GM21390 (cell line): ENCODE measurements around the gene COMMD8.
"Not testable (repeated sequence)": the region's sequence is repeated elsewhere in the genome, so short reads cannot be mapped to it uniquely, and the experiment has no call there.

Experiments used
- ATAC-seq: cut with Tn5 transposase; IDR thresholded peaks from one replicate; pipeline ENCODE4 v1.9.1; 2021; ENCODE audit not compliant: unreplicated experiment

The COMMD8 gene

DNA sequence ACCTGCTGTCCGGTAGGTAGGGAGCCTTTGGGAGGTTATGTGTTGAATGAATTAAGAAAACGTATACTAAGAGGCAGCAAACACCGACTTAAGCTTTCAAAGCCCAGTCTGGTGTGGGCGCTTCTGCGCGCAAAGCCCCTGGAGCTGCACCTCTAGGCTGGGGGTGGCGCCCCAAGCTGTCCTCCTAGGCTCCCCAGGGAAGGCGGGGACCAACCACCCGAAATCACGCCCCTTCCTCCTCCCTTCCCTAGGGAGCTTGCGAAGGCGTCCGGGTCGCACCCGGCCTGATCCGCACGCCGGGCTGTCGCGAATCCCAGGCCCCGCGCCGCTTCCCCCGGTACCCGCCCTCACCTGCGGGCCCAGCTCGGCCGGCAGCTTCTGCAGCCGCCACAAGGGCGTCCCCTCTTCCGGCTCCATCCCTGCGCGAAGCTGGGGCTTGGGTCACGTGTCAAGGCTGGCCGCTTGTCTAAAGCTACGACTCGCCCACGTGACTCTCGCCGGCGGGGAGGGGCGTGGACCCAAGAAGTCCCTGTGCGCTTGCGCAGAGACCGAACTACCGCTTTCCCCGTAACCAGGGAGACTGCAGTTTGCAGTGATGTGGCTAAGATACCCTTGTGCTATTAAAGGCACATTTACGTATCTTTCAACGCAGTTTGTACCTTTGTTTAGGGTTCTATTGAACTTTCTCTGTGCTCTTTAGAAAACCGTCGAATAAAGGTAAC is at the start of gene COMMD8:
TSS of gene COMMD8 (minus strand) at position 468 of the 722 bp plus-strand sequence. CDS start at position 417, 51 bp downstream.
- ATAC-seq, result peak; percentile 88

DNA sequence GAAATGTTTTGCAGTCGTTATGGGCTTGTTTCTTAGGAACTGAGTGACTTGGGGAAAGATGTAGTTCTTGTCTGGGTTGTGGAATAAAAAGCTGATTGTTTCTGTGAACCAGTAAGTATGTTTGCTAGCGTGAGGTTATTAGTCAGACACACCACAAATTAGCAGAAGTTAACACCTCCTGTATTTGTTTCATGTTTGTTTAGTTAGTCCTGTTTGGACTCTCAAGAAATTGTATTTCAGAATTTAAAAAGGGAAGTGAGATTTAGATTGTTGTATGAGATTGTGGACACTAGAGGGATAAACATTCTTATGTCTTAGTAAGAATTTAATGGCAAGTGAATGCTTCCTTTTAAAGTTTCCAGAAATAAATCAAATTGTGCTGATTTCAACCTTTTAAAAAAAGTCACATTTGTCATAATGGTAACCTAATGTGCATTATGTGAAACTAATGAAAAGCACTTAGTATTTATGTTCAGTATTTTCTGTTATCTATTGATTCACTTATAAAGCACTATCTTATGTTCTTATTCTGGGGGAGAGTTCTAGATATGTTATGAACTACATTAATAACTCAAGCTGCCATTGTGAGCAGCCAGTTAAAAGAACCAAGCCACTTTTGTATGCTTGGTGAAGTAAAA is 47.1 kb upstream of the COMMD8 start:
- ATAC-seq, result peak; percentile 96

DNA sequence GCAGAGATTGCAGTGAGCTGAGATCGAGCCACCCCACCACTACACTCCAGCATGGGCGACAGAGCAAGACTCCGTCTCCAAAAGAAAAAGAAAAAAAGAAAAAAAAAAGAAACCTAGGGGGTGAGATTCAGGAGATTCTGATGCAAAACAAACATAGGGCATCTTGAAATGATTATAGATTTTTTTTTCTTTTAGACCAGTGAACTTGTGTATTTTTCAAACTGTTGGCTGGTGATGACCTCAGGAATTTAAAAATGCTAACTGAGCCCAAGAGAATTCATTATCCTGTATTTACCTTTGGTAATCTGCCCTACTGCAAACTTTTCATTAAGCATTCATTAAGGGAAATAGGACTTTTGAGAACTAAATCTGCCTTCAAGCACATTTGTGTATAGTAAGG is 42.2 kb upstream of the COMMD8 start:
- no peak for ATAC-seq

DNA sequence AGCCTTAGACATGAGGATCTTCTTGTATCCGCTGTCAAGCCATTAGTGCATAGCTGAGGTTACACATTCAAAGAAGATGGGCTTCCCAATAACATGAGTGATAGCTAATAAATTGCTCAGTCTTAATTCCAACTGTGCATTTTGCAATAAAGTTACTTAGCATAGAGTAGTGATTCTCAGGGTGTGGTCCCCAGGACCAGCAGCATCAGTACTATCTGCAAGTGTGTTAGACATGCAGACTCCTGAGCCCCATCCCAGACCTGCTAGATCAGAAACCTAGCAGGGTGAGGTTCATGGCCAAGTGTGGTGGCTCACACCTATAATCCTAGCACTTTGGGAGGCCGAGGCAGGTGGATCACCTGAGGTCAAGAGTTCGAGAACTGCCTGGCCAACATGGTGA is 41.6 kb upstream of the COMMD8 start:
- ATAC-seq, result no peak

DNA sequence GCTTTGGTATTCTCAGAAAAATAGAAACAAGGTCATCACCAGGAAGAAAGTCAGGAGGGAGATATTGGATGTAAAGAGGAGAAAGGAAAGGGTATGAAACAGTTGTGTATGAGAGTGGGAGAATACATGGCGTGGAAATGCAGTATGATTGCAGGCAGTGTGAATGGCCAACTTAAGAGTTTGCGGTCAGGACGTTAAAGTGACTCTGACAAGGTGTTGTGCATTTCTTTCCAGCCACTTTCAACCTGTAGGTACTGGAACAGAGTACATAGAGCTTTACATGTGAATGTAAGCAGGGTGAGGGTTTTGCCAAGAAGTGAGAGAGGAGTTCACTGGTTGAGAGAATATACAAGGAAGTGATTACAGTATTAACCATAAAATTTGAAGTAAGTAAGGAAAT is 37.3 kb upstream of the COMMD8 start:
- ATAC-seq, result no peak

DNA sequence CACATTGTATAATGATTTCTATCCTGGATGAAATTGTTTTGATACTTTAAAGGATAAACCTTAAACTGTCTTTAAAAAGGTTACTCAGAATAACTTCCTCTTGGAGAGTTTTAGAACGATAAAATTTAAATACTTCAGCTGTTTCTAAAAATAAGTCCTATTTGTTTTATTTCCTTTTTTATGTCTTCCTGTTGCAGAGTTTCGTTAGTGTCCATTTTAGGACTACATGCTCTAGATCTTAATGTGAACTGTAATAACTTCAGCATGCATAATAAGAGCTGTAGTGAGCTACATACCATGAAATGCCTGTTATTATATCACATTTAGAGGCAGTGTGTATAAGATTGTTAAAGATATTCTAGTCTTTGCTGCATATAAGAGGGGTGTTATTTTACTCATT is 36.2 kb upstream of the COMMD8 start:
- peak; percentile 36 for ATAC-seq

DNA sequence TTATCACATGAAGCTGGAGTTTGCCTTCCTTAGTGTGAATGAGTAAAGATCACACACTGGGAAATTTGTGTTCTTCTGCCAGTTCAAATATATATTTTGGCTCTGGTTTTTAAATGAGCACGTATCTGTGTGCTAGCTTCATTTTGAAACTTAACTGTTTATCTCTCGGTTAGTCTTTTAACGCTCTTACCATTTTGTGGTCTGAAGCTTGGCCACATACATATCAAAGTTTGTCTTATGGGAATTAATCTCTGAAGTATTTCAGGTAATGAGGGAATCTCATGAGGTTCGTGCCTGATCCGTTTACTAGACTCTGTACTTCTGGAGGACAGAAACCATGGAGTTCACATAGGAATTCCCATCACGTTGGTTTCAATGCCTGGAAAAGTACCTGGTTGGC is 35.4 kb upstream of the COMMD8 start:
- ATAC-seq, result no peak

DNA sequence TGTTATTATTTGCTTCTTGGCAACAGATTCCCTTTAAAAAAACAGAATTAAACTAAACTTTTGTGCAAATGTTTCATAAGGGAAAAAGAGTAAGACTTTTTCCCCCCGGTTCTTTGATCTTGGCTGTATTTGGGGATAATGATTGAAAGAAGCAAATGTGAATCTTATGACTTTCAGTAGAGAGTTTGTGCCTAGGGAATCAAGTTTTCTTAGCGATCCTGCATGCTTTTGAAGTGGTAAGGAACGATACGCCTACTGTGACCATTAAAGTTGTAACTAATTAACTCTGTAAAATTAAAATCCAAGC is 30.6 kb upstream of the COMMD8 start:
- ATAC-seq, result no peak

DNA sequence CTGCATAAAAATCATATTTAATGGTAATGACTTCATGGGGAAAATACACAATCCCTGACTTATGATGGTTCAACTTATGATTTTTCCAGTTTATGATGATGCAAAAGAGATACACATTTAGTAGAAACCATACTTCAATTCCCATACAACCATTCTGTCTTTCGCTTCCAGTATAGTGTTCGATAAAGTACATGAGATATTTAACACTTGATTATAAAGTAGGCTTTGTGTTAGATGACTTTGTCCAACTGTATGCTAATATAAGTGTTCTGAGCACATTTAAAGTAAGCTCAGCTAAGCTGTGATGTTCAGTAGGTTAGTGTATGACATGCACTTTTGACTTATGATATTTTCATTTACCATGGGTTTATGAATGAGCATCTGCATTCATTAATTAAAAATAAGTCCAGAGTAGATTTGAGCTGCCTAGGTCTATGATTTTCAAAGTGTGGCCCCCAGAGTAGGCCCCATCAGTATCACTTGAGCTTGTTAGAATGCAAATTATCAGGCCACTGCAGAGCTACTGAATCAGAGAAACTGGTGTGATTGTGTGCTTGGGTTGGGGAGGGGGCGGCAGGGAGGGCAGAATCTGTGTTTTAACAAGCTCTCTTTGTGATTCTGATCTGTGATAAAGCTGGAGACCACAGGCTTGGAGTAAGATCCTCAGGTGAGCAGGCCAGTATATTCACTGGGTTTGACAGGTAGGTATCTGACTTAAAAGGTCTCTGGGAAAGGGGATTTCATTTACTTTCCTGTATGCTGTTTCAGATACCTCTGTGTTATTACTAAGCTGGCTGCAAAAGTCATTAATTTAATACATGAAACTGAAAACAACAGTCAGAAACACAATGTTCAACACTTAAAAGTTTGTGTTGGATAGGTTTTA is 30.0 kb upstream of the COMMD8 start:
- ATAC-seq, result peak; percentile 50

DNA sequence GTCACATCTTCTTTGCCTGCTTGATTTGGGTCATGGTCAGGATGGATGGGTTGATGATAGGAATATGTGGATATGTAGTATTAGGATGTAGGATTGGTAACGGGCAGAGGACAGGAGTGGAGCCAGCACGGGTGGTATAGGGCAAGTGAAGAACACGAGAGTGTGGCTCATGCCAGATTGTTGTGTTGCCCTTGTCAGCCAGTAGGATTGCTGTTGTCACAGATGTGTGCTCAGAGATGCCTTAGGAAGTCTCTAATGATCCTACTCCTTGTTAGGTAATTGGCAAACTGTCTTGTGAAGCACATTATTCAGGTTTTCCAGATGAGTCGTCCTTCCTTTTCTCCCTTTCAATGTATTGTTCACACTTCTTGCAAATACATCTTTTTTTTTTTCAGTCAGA is 27.0 kb upstream of the COMMD8 start:
- peak; percentile 67 for ATAC-seq

DNA sequence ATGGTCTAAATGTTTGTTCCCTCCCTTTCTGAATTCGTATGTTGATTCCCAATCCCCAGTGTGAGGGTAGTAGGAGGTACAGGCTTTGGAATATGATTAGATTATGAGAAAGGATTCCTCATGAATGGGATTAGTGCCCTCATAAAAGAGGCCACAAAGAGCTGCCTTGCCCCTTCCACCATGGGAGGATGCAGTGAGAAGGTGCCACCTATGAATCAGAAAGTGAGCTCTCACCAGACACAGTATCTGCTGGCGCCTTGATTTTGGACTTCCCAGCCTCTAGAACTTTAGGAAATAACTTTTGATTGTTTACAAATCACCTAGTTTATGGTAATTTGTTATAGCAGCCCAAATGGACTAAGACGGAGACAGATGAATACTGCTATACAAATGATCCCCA is 25.2 kb upstream of the COMMD8 start:
- no peak for ATAC-seq

DNA sequence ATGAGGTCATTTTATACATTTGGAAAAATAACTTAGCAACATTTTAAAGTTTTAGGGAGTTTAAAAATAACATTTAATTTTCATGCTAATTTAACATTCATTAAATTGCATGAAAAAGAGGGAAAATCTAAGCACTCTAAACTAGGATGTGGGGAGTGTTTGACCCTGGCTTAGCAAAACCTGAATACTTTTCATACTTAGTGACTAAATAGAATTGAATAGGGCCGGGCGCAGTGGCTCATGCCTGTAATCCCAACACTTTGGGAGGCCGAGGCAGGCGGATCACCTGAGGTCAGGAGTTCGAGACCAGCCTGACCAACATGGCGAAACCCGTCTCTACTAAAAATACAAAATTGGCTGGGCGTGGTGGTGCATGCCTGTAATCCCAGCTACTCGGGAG is 23.2 kb upstream of the COMMD8 start:
- ATAC-seq, result not testable (repeated sequence)

DNA sequence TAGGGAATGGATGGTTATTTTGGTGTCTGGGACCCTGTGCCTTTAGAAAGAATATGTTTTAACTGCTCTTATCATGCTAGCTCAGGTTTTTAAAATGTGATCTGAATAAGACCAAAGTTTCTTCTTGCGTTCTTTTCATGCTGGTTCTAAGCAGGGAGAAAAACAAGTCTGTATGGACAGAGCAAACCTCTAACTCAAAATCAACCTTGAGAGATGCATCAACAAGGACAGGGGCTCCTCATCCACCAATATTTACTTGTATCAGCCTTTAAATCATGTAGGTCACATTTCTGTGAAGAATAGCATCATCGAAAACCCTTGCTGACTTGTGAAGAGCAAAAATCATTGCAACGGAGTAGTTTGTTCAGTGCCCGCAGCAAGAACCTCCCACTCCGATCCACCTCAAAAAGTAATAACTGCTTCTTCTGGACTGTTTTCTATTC is 22.8 kb upstream of the COMMD8 start:
- no peak for ATAC-seq

DNA sequence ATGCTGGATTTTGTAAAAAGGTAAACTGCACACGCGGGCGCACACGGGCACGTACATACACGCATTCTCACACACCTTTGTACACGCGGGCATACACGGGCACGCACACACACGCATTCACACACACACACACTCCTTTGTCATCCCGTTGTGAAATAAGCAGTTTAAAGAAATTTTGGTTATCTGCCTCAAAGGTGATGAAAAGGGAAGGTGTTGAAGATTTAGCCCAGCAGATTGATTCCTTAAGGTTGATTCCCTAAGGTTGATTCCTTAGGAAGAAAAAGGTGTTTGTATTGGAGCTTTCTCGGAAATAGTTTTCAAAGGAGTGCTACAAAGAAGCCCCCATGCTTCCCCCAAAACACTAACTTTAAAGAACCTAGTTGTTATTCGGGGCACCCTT is 22.3 kb upstream of the COMMD8 start:
- no peak for ATAC-seq

DNA sequence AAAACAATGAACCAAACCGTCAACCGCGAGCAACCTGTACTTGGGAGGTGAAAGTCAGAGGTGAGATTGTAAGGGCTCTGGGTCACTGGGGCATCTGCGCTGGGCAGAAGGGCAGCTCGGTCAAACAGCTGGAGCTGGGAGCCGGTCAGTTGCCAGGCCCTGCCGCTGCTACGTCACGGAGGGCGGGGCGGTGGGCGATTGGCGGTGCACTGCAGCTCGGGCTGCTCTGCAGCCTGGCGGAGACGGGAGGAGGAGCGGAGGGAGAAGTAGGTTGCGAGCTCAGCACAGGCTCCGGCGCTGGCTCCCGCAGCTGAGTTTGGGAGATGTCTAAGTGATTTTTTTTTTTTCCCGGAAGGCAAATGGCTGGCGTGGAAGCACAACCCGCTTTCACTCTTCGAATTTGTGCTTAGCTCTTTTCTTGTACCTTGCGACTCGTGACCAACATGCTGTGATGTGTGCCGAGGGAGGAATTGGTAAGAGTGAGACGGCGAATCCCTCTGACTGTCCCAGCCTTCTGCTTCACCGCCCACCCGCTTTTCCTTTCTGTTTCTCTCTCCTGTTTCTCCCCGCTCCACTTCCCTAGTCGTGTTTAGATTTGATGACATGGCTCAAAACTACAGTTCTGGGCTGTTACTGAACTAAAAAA is 21.7 kb upstream of the COMMD8 start, which contains the start of gene ATP10D:
TSS of gene ATP10D (plus strand) at position 229 of the 646 bp plus-strand sequence. CDS start 27,266 bp downstream, outside the sequence.
- peak; percentile 90 for ATAC-seq

DNA sequence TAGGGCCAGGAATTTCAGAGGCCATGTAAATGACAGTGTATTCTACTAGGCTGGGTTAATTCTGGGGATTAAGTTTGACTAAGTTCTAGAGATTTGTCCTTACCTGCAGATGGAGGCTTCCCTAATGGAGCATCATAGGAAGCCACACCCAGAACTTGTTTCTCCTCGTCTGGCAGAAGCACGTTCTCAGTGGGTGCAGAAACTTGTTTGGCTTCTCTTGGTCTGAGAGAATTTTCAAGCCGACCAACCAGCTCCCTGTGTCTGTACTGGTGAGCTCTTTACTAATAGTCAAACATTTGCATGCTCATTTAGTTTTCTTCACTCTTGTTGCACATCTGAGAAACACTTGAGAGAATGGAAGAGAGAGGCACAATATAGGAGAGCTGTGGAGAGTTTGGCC is 20.7 kb upstream of the COMMD8 start:
- peak; percentile 44 for ATAC-seq

DNA sequence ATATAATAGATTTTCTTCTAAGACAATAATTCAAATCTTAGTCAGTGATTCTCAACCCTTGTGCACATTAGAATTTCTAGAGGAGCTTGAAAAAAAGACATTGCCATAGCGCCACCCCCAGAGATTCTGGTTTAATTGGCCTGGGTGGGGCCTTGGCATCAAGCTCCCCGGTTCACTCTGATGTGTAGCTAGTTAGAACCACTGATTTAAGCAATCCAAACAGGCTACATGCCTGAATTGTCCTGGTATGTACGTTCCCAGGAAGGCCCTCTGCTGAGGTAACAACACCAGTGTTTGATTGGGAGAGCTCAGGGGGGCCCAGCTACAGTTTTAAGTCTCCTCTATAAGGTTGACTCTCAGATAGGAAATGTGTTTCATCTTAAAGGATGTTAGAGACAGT is 20.2 kb upstream of the COMMD8 start:
- ATAC-seq, result peak; percentile 1

DNA sequence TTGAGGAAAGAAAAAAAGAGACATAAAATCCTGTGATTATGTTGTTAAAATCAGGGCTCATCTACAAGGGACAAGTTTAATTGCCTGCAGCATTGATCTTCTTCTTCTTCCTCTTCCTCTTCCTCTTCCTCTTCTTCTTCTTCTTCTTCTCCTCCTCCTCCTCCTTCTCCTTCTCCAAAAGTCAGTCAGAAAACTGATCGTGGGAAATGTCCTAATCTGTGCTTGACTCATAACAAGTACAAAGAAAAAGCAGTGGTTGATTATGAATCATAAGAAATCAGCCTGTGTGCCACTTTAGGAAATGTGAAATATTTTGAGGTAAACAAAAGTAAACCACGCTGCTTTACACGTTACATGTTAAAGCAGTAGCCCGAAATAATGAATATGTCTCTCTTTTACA is 18.8 kb upstream of the COMMD8 start:
- ATAC-seq, result no peak

DNA sequence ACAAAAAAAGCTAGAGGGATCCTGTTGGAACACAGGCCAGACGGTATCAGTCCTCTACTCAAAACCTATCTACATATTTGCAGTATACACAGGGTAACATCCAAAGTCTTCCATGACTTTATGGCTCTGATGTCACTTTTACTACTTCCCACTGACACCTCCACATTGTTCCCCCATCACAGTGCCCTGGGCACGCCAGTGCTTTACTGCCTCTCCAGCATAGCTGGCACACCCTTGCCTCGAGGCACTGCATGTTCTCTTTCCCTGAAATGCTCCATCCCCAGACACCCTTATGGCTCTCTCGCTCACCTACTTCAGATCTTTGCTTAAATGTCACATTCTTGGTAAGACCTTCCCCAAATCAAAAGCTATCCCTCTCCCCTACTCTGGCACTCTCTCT is 15.3 kb upstream of the COMMD8 start:
- no peak for ATAC-seq

DNA sequence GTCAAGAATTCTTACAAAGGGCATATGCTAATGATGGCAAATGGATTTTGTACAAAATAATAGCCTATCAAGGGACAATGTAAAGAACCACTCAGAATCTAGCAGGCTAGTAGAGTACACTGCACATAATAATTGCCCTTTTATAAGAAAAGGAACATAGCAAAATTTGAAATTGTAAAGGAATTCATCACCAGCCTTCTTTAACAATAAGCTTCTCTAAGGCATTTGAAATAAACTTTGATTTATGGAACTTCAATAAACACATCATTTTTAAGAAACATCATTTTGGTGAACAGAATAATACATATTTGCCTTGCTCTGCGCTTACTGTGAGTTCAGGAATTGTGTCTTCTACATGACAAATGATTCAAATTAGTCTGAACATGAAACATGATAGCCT is 11.9 kb upstream of the COMMD8 start:
- no peak for ATAC-seq

DNA sequence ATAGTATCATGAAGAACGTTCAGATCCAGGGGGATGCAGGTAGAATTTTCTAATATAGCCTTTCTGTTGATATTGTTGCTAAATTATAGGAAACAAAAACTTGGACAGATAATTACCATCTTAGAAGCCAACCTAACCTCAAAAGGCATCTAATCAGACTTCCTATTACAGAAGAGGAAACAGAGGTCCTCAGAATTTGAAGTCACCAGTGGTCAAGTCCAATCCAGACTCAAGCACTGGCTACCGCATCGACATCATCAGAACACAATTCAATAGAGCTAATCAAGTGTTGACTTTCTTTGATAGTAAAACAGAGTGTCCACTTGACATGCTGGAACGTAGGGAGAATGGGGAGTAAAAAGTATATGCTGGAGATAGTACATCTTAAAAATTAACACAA is 11.3 kb upstream of the COMMD8 start:
- no peak for ATAC-seq
